Rectal smooth muscle tissue (tissue), 1 donor: ENCODE measurements around the gene MVD.
A peak's percentile ranks its signal among the peaks of the same experiment; 100 is the strongest.

ENCODE experiments used
- H3K27ac ChIP-seq: one replicate; pipeline ENCODE4 v1.7.0; 2013; ENCODE audit warnings: low read depth, low read length, inconsistent platforms
- H3K27me3 ChIP-seq: one replicate; pipeline ENCODE4 v1.7.0; 2013; ENCODE audit warnings: low read length; ENCODE audit not compliant: control insufficient read depth, insufficient read depth
- H3K36me3 ChIP-seq: one replicate; pipeline ENCODE4 v1.7.0; 2013; ENCODE audit warnings: low read length; ENCODE audit not compliant: control insufficient read depth, insufficient read depth
- H3K4me1 ChIP-seq: one replicate; pipeline ENCODE4 v1.7.0; 2013; ENCODE audit warnings: low read length; ENCODE audit not compliant: control insufficient read depth, insufficient read depth
- H3K4me3 ChIP-seq: one replicate; pipeline ENCODE4 v1.7.0; 2013; ENCODE audit warnings: low read length
- H3K9ac ChIP-seq: one replicate; pipeline ENCODE4 v1.7.0; 2013; ENCODE audit warnings: low read length

The MVD gene

DNA sequence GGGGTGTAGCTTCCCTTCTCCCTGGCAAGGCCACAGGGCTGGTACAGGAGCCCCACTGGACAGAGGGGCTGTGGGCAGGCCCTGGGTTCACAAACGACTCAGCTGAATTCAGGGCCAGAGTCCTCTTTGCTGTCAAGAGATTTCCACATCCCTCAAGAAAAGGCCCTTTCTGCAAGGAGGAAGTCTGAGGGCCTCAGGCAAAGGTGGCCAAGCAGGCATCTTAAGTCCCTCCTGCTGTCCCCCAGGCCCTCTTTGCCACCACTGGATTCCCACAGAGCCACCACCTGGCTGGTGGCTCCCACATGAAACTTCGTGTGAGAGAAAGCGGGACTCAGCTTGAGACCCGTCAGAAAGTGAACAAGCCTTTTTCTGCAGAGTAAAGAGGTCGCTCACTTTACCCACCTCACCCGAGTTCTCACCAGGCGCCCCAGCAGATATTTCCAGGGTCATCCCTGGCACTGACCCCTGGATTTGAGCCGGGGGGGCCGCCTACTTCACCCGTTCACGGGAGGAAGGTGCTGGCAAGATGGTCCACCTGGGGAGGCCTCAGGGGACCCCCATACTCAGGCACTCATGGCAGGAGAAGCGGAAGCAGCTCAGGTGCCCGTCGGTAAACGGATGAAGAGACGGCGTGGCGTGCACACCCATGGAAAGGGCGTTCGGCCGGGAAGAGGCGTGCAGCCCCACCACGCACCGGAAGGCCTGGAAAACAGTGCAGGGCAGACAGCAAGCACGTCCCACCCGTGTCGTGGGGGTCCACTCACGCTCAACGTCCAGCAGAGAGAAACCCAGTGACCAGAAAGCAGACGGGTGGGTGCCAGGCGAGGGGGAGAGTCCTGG is 39.7 kb upstream of the MVD start:
- H3K27ac ChIP-seq: no peak overlapping the region
- peak overlapping the region; percentile 48 for H3K4me3 ChIP-seq
- no peaks in the 10 kb centered on the region for H3K27me3 ChIP-seq
- H3K9ac ChIP-seq: no peak overlapping the region
- peaks cover 17% of the 10 kb centered on the region for H3K36me3 ChIP-seq
- peaks cover 12% of the 10 kb centered on the region for H3K4me1 ChIP-seq

DNA sequence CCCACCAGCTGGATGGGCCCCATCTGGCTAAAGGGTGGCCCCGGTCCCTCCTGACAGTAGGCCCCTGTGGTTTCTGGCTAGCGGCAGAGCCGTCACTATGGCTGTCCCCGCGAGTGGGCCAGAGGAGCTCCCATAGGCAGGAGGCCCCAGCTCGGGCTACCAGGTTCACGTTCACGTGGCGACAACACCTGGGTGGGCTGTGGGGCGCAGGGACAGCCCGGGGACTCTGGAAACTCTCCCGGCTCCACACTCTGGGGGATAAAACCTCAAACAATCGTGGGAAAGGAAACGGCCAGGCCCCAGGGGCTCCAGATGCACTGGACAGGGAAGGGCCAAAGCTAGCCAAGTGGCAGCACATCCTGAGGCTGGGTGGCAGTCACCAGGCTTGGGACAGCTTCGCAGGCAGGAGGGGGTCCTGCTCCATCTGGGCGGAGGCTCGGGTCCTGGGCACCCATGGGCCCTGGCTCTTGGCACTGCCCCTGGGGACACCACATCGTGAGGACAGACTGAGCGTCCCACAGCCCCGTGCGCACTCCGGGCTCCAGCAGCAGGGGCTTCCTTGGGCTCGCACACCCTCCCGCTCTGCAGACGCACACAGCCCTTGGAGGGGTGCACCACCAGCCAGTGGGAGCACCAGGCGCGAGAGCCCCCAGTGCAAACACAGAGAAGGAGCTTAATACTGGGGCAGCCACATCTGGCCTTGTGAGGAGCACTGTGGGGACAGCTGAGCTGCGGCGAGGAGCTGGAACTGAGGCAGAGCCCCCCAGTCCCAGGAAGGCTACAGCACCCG is 38.9 kb upstream of the MVD start:
- Histone ChIP-seq H3K36me3 (peaks cover 21% of the 10 kb centered on the region), H3K9ac (peak overlapping the region; percentile 49)

DNA sequence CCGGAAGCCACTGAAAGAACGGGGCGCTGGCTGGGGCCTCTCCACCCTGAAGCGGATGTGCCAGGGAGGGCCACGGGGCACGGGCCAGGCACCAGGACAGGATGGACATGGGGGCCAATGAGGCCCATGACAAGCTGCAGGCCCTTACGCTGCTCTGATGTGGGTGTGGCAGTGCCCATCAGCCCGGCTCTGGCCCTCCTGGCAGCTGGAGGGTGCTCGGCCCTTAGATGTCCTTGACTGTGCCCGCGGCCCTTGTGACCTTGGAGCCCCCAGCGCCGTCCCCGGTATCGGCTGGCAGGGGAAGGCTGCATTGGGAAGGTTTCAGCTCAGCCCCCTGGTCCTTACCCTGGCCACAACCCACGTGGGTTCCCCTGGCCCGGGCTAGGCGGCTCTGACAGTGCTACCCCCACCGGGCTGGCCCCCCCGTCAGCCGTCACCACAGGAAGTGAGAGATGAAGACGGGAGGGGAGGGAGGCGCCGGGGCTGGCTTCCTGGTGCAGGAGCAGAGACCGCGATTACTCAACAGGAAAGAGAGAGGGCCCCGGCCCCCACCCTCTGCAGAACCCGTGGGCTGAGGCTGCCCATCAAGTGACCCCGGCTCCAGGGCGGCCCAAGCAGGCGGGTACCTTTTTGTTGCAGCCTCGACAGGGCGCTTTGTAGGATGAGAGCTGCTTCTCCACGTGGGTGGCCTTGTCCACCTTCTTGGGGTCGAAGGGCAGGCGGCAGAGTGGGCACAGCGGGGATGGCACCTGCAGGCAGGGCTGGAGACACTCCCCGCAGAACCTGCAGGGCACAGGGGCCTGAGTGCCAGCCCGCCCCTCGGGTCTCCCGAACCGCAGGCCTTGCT is 38.0 kb upstream of the MVD start:
- Histone ChIP-seq H3K27me3 (no peaks in the 10 kb centered on the region), H3K27ac (no peak overlapping the region), H3K9ac (peak overlapping the region; percentile 49), H3K36me3 (peaks cover 21% of the 10 kb centered on the region), H3K4me1 (peaks cover 6% of the 10 kb centered on the region), H3K4me3 (peak overlapping the region; percentile 48)

More for the DNA sequence above, 38.9 kb upstream of the MVD start:
- Histone ChIP-seq H3K27me3 (no peaks in the 10 kb centered on the region), H3K4me1 (peaks cover 6% of the 10 kb centered on the region), H3K27ac (no peak overlapping the region), H3K4me3 (peak overlapping the region; percentile 48)

DNA sequence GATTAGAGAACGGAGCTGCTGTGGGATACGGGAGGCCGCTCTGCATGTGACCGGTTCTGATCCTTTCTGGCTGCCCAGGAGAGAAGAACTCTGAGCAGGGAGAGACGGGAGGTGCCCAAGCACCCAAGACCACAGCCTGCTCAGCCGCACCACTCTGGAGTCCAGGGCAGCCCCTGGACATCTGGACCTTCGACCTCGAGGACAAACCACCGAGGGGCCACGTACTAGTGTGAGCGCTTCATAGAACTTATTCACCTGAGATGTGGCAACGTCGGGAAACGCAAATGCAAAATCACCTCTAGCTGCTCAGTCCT is 37.4 kb upstream of the MVD start:
- peaks cover 21% of the 10 kb centered on the region for H3K36me3 ChIP-seq
- peaks cover 3% of the 10 kb centered on the region for H3K4me1 ChIP-seq
- H3K27ac ChIP-seq: no peak overlapping the region
- no peak overlapping the region for H3K4me3 ChIP-seq
- H3K27me3 ChIP-seq: no peaks in the 10 kb centered on the region
- H3K9ac ChIP-seq: no peak overlapping the region

DNA sequence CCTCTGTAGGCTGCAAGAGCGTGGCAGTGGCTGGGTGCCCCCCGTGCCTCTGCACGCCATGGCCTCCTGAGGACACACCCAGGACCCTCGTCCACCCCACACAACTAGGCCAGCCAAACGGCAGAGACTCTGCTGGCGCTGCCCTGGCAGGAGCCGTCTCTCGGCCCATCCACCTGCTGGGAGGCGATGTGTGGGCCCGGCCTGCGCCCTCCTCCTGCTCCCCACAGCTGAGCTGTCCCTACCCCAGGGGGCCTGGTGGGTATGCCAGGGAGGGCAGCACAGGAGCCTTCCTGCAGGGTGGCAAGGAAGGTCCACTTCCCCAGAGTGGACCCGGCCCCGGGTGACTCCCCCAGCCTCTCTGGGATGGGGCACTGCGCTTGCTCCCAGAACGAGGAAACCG is 36.3 kb upstream of the MVD start:
- H3K27ac ChIP-seq: no peak overlapping the region
- no peaks in the 10 kb centered on the region for H3K4me1 ChIP-seq
- peaks cover 21% of the 10 kb centered on the region for H3K36me3 ChIP-seq
- H3K27me3 ChIP-seq: no peaks in the 10 kb centered on the region
- H3K9ac ChIP-seq: no peak overlapping the region
- no peak overlapping the region for H3K4me3 ChIP-seq

DNA sequence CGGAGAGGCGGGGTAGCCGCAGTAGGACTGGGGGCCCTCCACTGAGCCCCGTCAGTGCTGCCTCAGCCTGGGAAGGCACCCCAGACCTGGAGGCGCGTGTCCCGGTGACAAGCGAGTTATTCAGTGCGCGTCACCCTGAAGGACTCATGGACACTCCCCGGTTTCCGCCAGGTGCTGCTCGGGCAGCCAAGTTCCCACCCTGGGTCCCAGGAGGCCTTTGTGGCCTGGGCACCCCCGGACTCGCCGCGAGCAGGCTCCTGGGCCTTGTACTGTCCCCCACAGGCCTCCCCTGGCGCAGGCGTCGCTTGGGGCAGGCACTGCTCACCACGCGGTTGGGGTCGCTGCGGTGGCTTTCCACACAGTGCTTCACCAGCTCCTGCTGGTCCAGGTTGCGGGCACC is 35.8 kb upstream of the MVD start:
- Histone ChIP-seq H3K9ac (no peak overlapping the region), H3K27me3 (no peaks in the 10 kb centered on the region), H3K4me3 (no peak overlapping the region), H3K27ac (no peak overlapping the region), H3K4me1 (no peaks in the 10 kb centered on the region), H3K36me3 (peaks cover 21% of the 10 kb centered on the region)

DNA sequence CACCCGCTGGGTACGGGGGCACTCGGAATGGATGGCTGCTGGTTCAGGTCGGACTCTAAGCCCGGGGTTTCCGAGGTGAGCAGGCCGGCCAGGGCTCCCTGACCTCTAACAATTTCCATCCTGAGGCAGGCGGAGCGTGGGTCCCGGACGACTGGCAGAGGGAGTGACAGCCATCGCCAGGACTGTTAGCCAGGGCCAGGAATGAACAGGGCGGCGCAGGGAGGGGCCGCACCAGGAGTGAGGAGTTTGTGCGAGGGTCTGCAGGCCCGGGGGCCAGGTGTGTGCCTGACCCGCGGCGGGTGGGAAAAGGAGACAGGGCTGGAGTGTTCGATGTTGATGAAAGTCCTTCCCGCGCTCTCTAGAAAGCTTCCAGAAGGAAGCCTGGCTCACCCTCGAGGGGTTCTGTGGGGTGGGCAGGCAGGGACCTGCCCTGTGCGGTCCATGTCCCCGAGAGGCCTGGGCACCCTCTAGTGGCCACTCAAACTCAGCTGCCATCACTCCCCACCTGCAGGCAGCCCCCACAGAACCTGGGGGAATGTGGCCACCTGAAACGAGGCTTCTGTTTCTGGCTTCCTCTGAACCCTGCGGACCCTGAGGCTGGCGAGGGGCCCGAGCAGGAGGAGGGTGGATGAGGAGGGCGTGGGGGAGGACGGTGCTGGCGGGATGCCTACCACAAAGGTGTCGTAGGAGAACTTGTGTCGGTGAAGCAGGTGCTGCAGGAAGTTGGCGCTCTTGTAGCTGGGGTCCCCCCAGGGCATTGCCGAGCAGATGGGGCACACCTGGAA is 35.1 kb upstream of the MVD start:
- no peaks in the 10 kb centered on the region for H3K4me1 ChIP-seq
- H3K36me3 ChIP-seq: peaks cover 21% of the 10 kb centered on the region
- no peak overlapping the region for H3K27ac ChIP-seq
- no peak overlapping the region for H3K9ac ChIP-seq
- no peak overlapping the region for H3K4me3 ChIP-seq
- H3K27me3 ChIP-seq: no peaks in the 10 kb centered on the region

DNA sequence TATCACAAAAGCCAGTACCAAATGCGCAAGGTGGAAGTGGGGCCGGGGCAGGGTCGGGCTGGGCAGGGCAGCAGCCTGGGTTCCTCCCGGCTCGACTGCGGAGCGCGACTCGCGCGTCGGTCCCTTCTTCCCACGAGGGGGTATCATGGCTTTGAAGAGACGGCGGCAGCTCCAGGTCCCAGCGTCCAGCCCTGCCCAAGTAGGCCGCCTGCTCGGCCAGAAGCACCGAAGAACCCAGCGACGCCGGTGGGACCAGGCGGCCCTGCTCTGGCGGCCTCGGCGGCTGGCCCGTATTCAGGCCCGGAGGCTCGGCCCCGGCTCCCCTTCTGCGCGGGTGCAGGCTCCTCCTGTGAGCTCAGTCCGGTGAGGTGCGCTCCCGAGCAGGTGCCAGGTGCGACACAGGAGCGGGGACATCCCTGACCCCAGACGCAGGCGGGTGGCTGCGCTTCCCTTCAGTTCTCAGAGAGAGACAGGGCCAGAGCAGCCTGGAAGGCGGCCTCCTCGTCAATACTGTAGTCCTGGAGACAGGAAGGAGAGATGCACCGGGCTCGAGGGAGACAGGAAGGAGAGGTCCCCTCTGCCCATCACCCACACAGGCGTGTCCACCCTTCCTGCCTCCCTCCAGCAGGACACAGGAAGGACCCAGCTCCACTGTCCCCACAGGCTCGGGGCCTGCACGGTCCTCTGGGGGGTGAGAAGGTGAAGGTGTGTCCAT is 34.4 kb upstream of the MVD start:
- H3K9ac ChIP-seq: no peak overlapping the region
- no peaks in the 10 kb centered on the region for H3K27me3 ChIP-seq
- H3K4me1 ChIP-seq: no peaks in the 10 kb centered on the region
- H3K4me3 ChIP-seq: no peak overlapping the region
- no peak overlapping the region for H3K27ac ChIP-seq
- peaks cover 21% of the 10 kb centered on the region for H3K36me3 ChIP-seq

DNA sequence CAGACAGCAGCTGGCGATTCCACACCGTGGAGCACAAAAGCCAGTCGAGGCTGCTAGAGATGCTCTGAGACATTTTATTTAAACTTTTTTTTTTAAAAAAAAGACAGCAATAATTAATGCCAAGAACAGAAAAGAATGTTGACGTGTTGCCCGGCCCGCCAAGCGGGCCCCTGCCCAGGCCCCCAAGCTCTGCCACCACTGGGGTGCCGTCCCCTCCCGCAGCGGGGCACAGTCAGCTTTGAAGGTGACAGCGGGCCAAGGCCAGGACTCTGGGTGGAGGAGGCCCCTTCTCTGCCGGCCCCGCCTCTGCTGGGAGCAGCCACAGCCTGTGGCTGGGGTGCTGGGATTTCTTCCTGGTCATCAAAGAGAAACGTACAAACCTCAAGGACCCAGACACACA is 33.5 kb upstream of the MVD start:
- no peak overlapping the region for H3K9ac ChIP-seq
- no peaks in the 10 kb centered on the region for H3K27me3 ChIP-seq
- no peak overlapping the region for H3K27ac ChIP-seq
- no peaks in the 10 kb centered on the region for H3K4me1 ChIP-seq
- H3K36me3 ChIP-seq: peaks cover 21% of the 10 kb centered on the region
- no peak overlapping the region for H3K4me3 ChIP-seq

DNA sequence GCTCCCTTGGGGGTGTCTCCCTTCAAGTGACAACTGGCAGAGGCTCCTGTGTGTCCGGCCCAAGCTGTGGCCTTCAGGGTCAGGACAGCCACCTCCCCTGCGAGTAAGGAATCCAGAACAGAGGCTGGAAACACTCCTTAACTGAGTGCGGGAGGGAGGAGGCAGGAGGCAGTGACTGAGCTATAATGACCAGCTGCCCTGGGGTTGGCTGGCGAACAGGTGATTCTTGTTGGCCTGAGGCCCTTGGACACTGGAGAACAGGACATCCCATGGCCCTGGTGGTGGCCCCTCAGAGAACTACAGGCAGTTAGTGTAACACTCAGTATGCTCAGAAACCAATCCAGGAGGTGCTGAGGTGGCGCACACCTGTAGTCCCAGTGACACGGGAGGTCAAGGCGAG is 32.9 kb upstream of the MVD start:
- Histone ChIP-seq H3K9ac (no peak overlapping the region), H3K36me3 (peaks cover 21% of the 10 kb centered on the region), H3K27me3 (no peaks in the 10 kb centered on the region), H3K4me1 (no peaks in the 10 kb centered on the region), H3K4me3 (no peak overlapping the region), H3K27ac (no peak overlapping the region)

DNA sequence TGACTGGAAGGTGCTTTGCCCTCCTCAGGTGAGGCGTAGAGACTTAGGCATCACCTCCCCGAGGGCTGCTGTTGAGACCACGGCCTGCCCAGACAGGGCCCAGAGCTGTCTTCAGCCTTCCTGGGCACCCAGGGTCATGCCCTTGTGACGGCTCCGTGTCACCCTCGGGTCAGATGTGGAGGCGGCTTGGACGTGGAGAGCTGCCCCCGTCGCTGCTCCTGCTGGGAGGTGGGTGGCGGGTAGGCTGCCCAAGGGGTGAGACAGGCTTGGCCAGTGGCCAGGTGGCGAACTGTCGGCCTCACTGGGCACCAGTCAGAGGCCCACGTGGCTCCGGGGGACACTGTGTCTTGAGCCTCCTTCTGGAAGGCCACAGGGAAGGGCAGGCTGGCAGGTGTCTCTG is 32.3 kb upstream of the MVD start:
- Histone ChIP-seq H3K9ac (no peak overlapping the region), H3K36me3 (peaks cover 21% of the 10 kb centered on the region), H3K4me1 (no peaks in the 10 kb centered on the region), H3K27ac (no peak overlapping the region), H3K4me3 (no peak overlapping the region), H3K27me3 (no peaks in the 10 kb centered on the region)
